ACC112 (cell line): ENCODE results near the gene KDM4B.
"Not testable (repeated sequence)": the region's sequence is repeated elsewhere in the genome, so short reads cannot be mapped to it uniquely, and the experiment has no call there.

Experiments used
- H2AFZ ChIP-seq: fragments of 200-600 bp; sonication (generic); one replicate; pipeline ENCODE4 v1.6.0; 2017; ENCODE audit warnings: antibody characterized with exemption, low read length; ENCODE audit not compliant: unreplicated experiment
- H3K27ac ChIP-seq: fragments of 200-600 bp; sonication (generic); 2 replicates; pipeline ENCODE4 v1.5.1; 2014; ENCODE audit warnings: low read depth, mild to moderate bottlenecking, antibody characterized with exemption, low read length, moderate library complexity
- H3K27me3 ChIP-seq: fragments of 200-600 bp; sonication (generic); 2 replicates; pipeline ENCODE4 v1.6.1; 2014; ENCODE audit warnings: mild to moderate bottlenecking, antibody characterized with exemption, low read length, moderate library complexity, mixed read lengths; ENCODE audit not compliant: insufficient read depth
- H3K36me3 ChIP-seq: fragments of 200-600 bp; sonication (generic); 2 replicates; pipeline ENCODE4 v1.6.1; 2016; ENCODE audit warnings: mild to moderate bottlenecking, antibody characterized with exemption, low read length, moderate library complexity, mixed read lengths; ENCODE audit not compliant: insufficient read depth
- H3K4me1 ChIP-seq: fragments of 200-600 bp; sonication (generic); one replicate; pipeline ENCODE4 v1.6.1; 2016; ENCODE audit warnings: low read length, mixed read lengths; ENCODE audit not compliant: insufficient read depth, unreplicated experiment, control insufficient read depth
- H3K4me3 ChIP-seq: fragments of 200-600 bp; sonication (generic); 2 replicates; pipeline ENCODE4 v1.5.1; 2014; ENCODE audit warnings: mild to moderate bottlenecking, low read depth, low read length
- H3K79me2 ChIP-seq: fragments of 200-600 bp; sonication (generic); one replicate; pipeline ENCODE4 v1.6.0; 2016; ENCODE audit warnings: low read length; ENCODE audit not compliant: control insufficient read depth, unreplicated experiment, insufficient read depth

KDM4B gene

GRCh38 chr19:5024282-5024681 is 55.4 kb downstream of the KDM4B start:
- Histone ChIP-seq H3K27me3 (no peaks in the 10 kb centered on the region), H3K36me3 (no peaks in the 10 kb centered on the region), H3K4me1 (no peaks in the 10 kb centered on the region), H3K79me2 (peaks cover 16% of the 10 kb centered on the region), H3K4me3 (no peak overlapping the region), H3K27ac (no peak overlapping the region), H2AFZ (no peak overlapping the region)

- no peak overlapping the region for H3K27ac ChIP-seq
- H3K4me3 ChIP-seq, result no peak overlapping the region
- no peaks in the 10 kb centered on the region for H3K4me1 ChIP-seq
- peaks cover 19% of the 10 kb centered on the region for H3K79me2 ChIP-seq
- H3K27me3 ChIP-seq, result no peaks in the 10 kb centered on the region
- no peak overlapping the region for H2AFZ ChIP-seq
- no peaks in the 10 kb centered on the region for H3K36me3 ChIP-seq
Observed at GRCh38 chr19:5025027-5025426, 56.1 kb downstream of the KDM4B start.

- H3K4me1 ChIP-seq, result peaks cover 4% of the 10 kb centered on the region
- H3K36me3 ChIP-seq, result no peaks in the 10 kb centered on the region
- H2AFZ ChIP-seq, result no peak overlapping the region
- no peak overlapping the region for H3K4me3 ChIP-seq
- H3K79me2 ChIP-seq, result peaks cover 22% of the 10 kb centered on the region
- H3K27me3 ChIP-seq, result no peaks in the 10 kb centered on the region
- H3K27ac ChIP-seq, result no peak overlapping the region
Observed at GRCh38 chr19:5026706-5027273, 57.9 kb downstream of the KDM4B start.

- Histone ChIP-seq H3K27ac (no peak overlapping the region), H3K36me3 (no peaks in the 10 kb centered on the region), H3K4me3 (no peak overlapping the region), H3K79me2 (peaks cover 18% of the 10 kb centered on the region), H2AFZ (no peak overlapping the region), H3K27me3 (no peaks in the 10 kb centered on the region), H3K4me1 (peaks cover 7% of the 10 kb centered on the region)
Observed at GRCh38 chr19:5028229-5028886, 59.4 kb downstream of the KDM4B start.

GRCh38 chr19:5029596-5029995 is 60.7 kb downstream of the KDM4B start:
- H3K79me2 ChIP-seq, result peaks cover 18% of the 10 kb centered on the region
- H3K27ac ChIP-seq, H3K4me1 ChIP-seq, H3K27me3 ChIP-seq, H3K4me3 ChIP-seq, H3K36me3 ChIP-seq, H2AFZ ChIP-seq: not testable (repeated sequence)

GRCh38 chr19:5030136-5030820 is 61.4 kb downstream of the KDM4B start:
- Histone ChIP-seq H3K27me3 (no peaks in the 10 kb centered on the region), H3K36me3 (no peaks in the 10 kb centered on the region), H2AFZ (no peak overlapping the region), H3K27ac (no peak overlapping the region), H3K4me3 (no peak overlapping the region), H3K4me1 (peaks cover 7% of the 10 kb centered on the region), H3K79me2 (peaks cover 18% of the 10 kb centered on the region)

GRCh38 chr19:5030822-5031221 is 61.9 kb downstream of the KDM4B start:
- no peak overlapping the region for H2AFZ ChIP-seq
- H3K36me3 ChIP-seq, result no peaks in the 10 kb centered on the region
- no peaks in the 10 kb centered on the region for H3K27me3 ChIP-seq
- H3K4me1 ChIP-seq, result peaks cover 7% of the 10 kb centered on the region
- no peak overlapping the region for H3K27ac ChIP-seq
- no peak overlapping the region for H3K4me3 ChIP-seq
- H3K79me2 ChIP-seq, result peaks cover 18% of the 10 kb centered on the region

GRCh38 chr19:5031231-5032100 is 62.6 kb downstream of the KDM4B start:
- peaks cover 16% of the 10 kb centered on the region for H3K79me2 ChIP-seq

GRCh38 chr19:5032101-5032967 is 63.4 kb downstream of the KDM4B start:
- Histone ChIP-seq H3K36me3 (no peaks in the 10 kb centered on the region), H3K4me3 (no peak overlapping the region), H3K4me1 (peaks cover 7% of the 10 kb centered on the region), H3K27ac (no peak overlapping the region), H2AFZ (no peak overlapping the region), H3K79me2 (peaks cover 13% of the 10 kb centered on the region), H3K27me3 (no peaks in the 10 kb centered on the region)

More at GRCh38 chr19:5031231-5032100, 62.6 kb downstream of the KDM4B start:
- no peak overlapping the region for H3K4me3 ChIP-seq
- peaks cover 7% of the 10 kb centered on the region for H3K4me1 ChIP-seq
- H3K36me3 ChIP-seq, result no peaks in the 10 kb centered on the region
- H2AFZ ChIP-seq, result no peak overlapping the region
- H3K27me3 ChIP-seq, result no peaks in the 10 kb centered on the region
- H3K27ac ChIP-seq, result no peak overlapping the region
